Mononuclear cell (primary cell): Measurements from ENCODE around the gene MAN1A2. TPM values are rescaled to one million over a fixed set of nuclear protein-coding genes. Genes with fewer than 3 reads are reported as not detected.

Source experiments
- H3K27me3 ChIP-seq: 2 replicates; pipeline ENCODE4 v1.6.0; 2011; ENCODE audit warnings: low read length, control low read depth; ENCODE audit not compliant: insufficient read depth
- H3K4me1 ChIP-seq: 2 replicates; pipeline ENCODE4 v1.5.1; 2011; ENCODE audit warnings: mild to moderate bottlenecking, low read length, control low read depth; ENCODE audit not compliant: insufficient read depth
- H3K4me3 ChIP-seq: 2 replicates; pipeline ENCODE4 v1.5.1; 2011; ENCODE audit warnings: mild to moderate bottlenecking, low read length, moderate library complexity
- H3K9me3 ChIP-seq: 2 replicates; pipeline ENCODE4 v1.5.1; 2011; ENCODE audit warnings: low read depth, mild to moderate bottlenecking, control low read depth, low read length
- total RNA-seq: library from RNA; depleted of rRNA; stranded (reverse); fragments of >200 nt; gene quantifications from one replicate; pipeline ENCODE4 v1.2.3, GENCODE V29; 2012

MAN1A2 gene
- total RNA-seq, 1 donor, result 48.9 TPM

DNA sequence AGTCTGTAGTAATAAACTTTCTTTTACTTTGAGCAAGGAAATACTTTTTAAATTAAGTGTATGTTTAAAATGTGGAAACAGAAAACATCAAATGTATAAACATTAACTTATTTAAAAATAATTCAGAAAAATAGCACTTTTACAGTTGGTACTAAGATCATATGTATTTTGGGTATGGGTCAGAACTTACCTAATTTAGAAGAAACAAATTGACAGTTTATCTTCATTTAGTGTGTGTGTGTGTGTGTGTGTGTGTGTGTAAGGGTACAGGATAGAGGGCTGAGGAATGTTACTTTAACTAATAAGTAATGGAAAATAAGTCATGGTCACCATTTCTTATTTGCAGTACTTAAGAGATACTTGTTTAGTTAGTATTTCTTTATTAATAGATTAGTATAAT lies 3.3 kb downstream of the MAN1A2 start:
- Histone ChIP-seq H3K9me3 (no peaks in the 10 kb centered on the region), H3K4me3 (no peak overlapping the region), H3K4me1 (peaks cover 50% of the 10 kb centered on the region), H3K27me3 (no peaks in the 10 kb centered on the region)

DNA sequence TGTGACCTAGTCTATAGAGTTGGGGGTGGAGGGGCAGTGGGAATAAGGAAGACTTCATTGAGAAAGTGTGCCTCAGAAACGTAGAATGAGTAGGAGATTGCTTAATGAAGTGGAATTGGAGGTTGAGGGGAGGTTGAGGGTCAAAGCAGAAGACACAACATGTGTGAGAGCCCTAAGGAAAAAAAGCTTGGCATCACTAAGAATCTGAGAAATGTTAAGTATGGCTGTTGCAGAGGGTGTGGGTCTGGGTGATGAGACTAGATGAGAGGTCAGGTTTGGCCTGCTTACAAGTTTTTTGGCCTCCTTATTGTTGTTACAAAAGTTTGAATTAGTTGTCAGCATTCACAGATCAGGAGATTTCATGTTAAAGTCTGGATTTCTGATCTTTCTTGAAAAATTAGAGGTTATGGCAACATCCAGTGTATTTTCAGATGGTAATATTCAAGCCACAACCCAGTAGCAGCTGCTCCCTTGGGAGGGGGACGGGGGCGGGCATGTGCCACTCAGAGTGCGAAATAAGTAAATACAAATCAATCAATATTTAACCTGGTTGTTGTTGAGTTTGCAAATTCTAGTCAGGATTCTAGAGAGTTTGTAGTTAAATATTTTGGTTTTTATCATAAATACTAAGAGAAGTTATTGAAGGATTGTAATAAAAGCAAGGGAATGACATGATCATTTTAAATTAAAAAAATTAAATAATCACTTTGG lies 4.3 kb downstream of the MAN1A2 start:
- H3K27me3 ChIP-seq, result no peaks in the 10 kb centered on the region
- no peaks in the 10 kb centered on the region for H3K9me3 ChIP-seq
- peaks cover 41% of the 10 kb centered on the region for H3K4me1 ChIP-seq
- no peak overlapping the region for H3K4me3 ChIP-seq

DNA sequence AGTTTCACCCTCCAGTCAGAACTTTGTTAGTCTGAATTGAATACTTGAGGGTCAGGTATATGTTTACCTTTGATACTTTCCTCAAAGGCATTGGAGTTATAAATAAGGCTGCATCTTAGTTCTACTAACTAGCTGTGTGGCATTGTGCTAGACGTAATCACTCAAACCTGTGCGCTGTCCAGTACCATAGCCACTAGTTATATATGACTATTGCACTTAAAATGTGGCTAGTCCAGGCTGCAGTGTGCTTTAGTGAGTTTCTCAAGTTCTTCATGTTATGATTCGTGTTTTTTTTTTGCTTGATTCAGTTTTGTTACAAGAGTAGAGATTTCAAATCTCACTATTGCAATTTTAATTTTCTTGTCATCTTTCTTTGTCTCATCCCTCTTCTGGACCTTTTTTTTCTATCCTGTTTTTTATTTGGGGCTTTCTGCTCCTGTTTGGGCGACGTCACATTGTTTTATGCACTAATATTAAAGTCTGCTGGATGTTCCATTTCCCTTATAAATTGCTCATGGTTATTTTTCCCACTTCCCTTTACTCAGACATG lies 5.7 kb downstream of the MAN1A2 start:
- Histone ChIP-seq H3K4me3 (no peak overlapping the region), H3K9me3 (no peaks in the 10 kb centered on the region), H3K4me1 (peaks cover 37% of the 10 kb centered on the region), H3K27me3 (no peaks in the 10 kb centered on the region)

DNA sequence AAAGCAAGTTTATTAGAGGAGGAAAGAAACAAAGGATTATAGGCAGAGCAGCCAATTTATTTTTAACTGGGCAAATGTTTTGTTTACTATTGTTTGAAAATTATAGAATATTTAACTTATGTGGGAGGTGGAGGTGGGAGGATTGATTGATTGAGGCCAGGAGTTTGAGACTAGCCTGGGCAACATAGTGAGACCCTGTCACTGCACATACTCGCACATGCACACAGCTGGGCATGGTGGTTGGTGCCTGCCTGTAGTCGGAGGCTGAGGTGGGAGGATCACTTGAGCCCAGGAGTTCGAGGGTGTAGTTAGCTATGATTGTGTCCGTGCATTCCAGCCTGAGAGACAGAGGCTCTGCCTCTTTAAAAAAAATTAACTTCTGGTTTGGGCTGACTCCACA lies 6.7 kb downstream of the MAN1A2 start:
- no peak overlapping the region for H3K4me3 ChIP-seq
- H3K9me3 ChIP-seq, result no peaks in the 10 kb centered on the region
- H3K4me1 ChIP-seq, result peaks cover 27% of the 10 kb centered on the region
- H3K27me3 ChIP-seq, result no peaks in the 10 kb centered on the region

DNA sequence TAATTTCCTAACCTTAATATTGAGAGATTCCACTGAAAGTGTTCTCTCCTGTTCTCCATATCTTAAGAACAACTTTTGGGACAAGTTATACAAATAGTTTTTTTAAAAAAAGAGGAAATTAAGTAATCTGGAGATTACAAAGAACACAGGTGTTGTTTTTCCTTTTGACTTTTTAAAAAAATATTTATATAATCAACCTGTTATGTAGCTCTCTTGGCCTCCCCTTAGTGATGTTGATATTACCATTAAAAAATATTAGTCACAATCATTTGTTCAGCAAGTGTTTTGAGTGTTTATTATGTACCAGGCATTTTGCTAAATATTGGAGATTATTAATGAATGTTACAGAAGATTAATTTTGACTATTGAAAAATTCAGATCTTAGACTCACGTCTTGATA lies 8.1 kb downstream of the MAN1A2 start:
- Histone ChIP-seq H3K9me3 (no peaks in the 10 kb centered on the region), H3K4me1 (peaks cover 19% of the 10 kb centered on the region), H3K27me3 (no peaks in the 10 kb centered on the region), H3K4me3 (no peak overlapping the region)

DNA sequence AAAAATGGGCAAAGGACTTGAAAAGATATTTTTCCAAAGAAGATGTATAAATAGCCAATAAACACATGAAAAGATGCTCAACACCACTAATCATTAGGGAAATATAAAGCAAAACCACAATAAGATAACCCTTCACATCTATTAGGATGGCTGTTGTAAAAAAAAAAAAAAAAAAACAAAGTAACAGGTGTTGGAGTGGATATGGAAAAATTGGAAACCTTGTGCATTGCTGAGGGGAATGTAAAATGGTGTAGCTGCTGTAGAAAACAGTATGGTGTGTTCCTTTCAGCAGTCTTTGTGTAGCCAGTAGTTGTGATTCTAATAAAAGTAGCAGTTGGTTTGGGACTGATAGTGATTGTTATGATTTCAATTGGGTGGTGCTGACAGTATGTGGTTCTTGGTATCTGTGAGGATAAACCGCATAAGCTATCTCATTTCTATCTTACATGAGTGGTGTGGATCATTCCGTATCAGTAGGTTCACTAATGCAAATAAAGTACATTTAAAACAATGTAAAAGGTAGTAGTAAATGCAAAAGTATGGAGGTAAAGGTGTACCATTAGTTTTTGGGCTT lies 19.9 kb downstream of the MAN1A2 start:
- Histone ChIP-seq H3K9me3 (peaks cover 17% of the 10 kb centered on the region), H3K27me3 (no peaks in the 10 kb centered on the region), H3K4me3 (no peak overlapping the region), H3K4me1 (peaks cover 9% of the 10 kb centered on the region)

DNA sequence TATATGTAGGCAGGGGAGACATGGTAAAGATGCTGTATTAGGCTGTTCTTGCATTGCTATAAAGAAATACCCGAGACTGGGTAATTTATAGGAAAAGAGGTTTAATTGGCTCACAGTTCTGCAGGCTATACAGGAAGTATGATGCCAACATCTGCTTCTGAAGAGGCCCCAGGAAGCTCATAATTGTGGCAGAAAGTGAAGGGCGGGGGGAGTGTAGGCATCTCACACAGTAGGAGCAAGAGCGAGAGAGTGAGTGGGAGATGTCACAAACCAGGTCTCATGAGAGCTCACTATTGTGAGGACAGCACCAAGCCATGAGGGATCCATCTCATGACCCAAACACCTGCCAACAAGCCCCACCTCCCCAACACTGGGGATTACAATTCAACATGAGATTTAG lies 21.1 kb downstream of the MAN1A2 start:
- H3K27me3 ChIP-seq, result no peaks in the 10 kb centered on the region
- peaks cover 9% of the 10 kb centered on the region for H3K4me1 ChIP-seq
- H3K9me3 ChIP-seq, result peaks cover 10% of the 10 kb centered on the region
- H3K4me3 ChIP-seq, result no peak overlapping the region

DNA sequence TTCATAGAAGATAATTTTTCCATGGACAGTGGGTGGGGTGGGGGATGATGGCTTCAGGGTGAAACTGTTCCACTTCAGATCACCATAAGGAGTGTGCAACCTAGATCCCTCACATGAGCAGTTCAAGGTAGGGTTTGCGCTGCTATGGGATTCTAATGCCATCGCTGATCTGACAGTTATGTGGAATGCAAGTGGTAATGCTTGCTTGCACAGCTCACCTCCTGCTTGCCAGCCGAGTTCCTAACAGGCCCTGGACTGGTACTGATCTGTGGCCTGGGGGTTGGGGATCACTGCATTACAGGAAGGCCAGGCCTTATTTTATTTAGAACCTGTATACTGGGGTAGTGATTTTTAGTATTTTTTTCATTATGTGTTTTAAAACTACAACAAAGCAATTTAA lies 22.0 kb downstream of the MAN1A2 start:
- Histone ChIP-seq H3K27me3 (no peaks in the 10 kb centered on the region), H3K9me3 (peaks cover under 1% of the 10 kb centered on the region), H3K4me1 (peaks cover 9% of the 10 kb centered on the region), H3K4me3 (no peak overlapping the region)

DNA sequence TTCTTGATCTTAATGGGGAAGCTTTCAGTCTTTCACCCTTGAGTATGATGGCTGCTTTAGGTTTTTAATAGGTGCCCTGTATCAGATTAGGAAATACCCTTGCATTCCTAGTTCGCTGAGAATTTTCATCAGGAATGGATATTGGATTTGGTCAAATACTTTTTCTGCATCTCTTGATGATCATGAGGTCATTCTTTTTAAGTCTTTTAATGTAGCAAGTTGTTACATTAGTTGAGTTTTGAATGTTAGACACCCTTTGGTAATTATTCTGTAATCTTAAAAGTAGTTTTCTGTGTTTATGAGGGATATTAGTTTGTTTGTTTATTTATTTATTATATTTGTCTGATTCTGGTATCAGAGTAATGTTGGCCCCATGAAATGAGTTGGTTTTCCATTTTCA lies 22.5 kb downstream of the MAN1A2 start:
- Histone ChIP-seq H3K27me3 (no peaks in the 10 kb centered on the region), H3K9me3 (no peaks in the 10 kb centered on the region), H3K4me1 (peaks cover 9% of the 10 kb centered on the region), H3K4me3 (no peak overlapping the region)

DNA sequence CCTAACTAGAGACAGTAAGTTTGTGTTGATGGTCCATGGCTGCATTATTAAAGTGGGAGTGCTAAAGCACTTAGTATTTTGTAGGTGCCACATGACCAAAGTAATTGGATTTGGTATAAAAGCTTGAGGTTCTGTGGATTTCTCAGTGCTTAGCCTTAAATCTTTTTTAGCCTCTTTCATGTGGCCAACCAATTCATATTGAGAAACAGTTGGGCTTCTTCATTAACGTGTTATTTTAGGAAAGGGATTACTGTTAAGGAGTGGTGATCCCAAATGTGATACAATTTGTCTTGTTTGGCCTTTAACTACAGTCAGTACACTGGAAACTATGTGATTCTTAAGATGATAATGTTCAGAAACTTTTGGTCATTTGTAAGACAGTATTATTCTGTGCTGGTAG lies 25.5 kb downstream of the MAN1A2 start:
- peaks cover 5% of the 10 kb centered on the region for H3K4me1 ChIP-seq
- no peaks in the 10 kb centered on the region for H3K27me3 ChIP-seq
- H3K4me3 ChIP-seq, result no peak overlapping the region
- no peaks in the 10 kb centered on the region for H3K9me3 ChIP-seq

DNA sequence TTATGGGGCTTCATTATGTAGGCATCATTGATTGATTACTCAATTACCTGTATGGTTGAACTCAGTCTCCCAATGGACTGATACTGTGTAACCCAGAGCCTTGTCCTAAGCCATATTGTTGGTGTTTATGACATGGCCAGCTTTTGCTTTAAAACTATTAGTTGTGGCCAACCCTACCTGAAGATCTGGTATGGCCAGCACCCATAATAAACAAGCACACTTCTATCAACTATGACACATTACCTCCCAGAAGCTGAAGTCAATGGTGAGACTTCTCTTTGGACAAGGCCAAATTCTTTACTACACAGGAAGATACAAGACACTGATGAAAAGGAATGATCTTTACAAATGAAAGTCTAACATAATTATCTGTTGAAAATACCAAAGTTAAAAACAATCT lies 28.8 kb downstream of the MAN1A2 start:
- Histone ChIP-seq H3K4me1 (no peaks in the 10 kb centered on the region), H3K9me3 (no peaks in the 10 kb centered on the region), H3K4me3 (no peak overlapping the region), H3K27me3 (no peaks in the 10 kb centered on the region)

DNA sequence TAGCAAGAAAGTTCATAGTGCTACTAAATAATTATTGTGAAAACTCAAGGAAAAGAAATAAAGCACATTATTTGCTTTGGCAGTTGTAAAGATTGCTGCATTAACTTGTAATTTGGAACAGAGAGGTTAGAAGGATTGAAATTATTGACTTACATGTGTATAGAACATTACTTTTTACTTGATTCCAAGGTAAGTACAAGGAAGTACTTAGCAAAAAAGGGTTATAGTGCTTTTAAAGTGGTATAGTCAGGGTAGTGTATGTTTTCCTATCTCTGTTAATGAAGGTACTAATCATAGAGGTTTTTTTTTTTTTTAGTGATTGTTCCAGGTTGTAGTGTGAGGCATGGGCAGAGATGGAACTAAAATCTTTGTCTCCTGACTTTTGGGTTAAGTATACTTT lies 29.4 kb downstream of the MAN1A2 start:
- no peaks in the 10 kb centered on the region for H3K9me3 ChIP-seq
- H3K27me3 ChIP-seq, result no peaks in the 10 kb centered on the region
- no peaks in the 10 kb centered on the region for H3K4me1 ChIP-seq
- no peak overlapping the region for H3K4me3 ChIP-seq

DNA sequence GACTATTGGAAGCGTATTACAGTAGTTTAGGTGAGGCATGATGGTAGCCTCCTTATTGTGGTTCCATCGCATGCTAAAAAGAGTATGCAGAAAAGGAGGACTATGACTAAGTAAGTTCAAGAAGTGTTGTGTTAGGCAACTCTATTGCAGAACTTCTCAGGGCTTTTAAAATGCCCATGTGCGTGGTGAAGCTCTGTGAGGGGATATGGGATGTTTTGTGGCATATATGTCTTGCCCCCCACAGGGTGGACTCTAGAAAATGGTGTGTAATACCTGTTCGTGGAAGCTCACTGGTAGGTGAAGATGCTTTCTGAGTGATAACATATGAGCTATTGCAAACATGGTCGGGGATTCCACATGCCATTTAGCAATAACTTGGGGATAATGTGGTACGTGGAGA lies 31.7 kb downstream of the MAN1A2 start:
- Histone ChIP-seq H3K27me3 (no peaks in the 10 kb centered on the region), H3K4me1 (no peaks in the 10 kb centered on the region)

DNA sequence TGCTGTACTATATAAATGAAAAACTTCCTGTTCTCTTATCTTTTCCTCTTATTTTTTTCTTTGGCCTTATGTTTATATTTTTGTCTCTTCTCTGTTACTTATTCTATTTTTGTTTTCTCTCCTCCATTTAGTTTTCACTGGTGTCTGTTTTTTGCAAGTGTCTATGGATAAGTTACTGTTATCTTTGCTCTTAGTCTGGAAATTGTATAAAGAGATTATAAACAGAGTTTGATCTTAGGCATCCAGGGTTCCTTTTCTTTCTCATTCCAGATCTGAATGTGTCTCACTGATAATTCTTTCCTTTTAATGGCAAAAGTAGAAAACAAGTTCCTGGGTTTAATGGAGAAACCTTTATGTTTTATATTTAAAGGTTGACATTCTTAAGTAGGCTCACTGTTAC lies 34.5 kb downstream of the MAN1A2 start:
- peaks cover 9% of the 10 kb centered on the region for H3K9me3 ChIP-seq
- H3K4me3 ChIP-seq, result no peak overlapping the region
- no peaks in the 10 kb centered on the region for H3K4me1 ChIP-seq
- H3K27me3 ChIP-seq, result no peaks in the 10 kb centered on the region

More for the DNA sequence above, 31.7 kb downstream of the MAN1A2 start:
- no peak overlapping the region for H3K4me3 ChIP-seq
- H3K9me3 ChIP-seq, result peaks cover 9% of the 10 kb centered on the region

DNA sequence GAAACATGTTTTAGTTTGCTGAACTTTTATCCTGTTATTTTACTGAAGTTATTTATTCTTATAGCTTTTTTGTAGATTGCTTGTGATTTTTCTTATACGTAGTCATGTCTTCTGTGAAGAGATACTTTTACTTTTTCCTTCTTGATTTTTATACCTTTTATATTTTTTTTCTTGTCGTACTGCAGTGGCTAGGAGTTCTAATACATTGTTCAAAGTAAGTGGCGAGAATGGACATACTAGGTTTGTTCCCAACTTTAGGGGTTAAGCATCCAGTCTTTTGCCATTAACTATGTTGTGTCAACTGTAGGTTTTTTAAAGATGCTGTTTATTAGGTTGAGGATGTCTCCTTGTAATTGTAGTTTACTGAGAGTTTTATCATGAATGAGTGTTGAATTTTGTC lies 36.3 kb downstream of the MAN1A2 start:
- Histone ChIP-seq H3K27me3 (no peaks in the 10 kb centered on the region), H3K4me1 (no peaks in the 10 kb centered on the region), H3K4me3 (no peak overlapping the region), H3K9me3 (peaks cover 9% of the 10 kb centered on the region)

DNA sequence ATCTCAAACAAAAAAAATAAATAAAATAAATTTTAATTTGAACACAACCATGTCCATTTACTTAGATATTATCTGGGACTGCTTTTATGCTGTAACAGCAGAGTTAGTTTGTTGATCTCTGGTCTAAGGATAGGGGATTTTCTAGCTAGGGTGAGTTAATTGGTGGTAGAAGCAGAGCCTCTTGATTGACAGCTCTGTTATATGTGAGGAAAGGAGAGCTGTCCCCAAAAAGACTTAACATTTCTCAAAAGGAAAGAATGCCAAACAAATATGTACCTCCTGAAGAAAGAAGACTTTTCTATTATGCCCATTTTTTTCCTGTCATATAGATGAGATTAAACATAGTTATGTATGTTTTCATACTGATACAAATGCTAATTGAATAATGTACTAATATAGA lies 37.8 kb downstream of the MAN1A2 start:
- Histone ChIP-seq H3K27me3 (no peaks in the 10 kb centered on the region), H3K4me1 (no peaks in the 10 kb centered on the region), H3K9me3 (peaks cover 9% of the 10 kb centered on the region), H3K4me3 (no peak overlapping the region)
